SH-SY5Y (cell line): ENCODE measurements around the gene LIMK2.

Source experiments
- GATA2 ChIP-seq: IDR thresholded peaks from 2 replicates; pipeline ENCODE4 v1.6.1; 2011; ENCODE audit warnings: mild to moderate bottlenecking, low read depth, low read length
- GATA3 ChIP-seq: IDR thresholded peaks from 2 replicates; pipeline ENCODE4 v1.6.1; 2011; ENCODE audit warnings: low read depth, mild to moderate bottlenecking, low read length, moderate library complexity

GRCh38 chr22:31302006-31302405, 89.9 kb downstream of the LIMK2 start:
- TF ChIP-seq GATA3 (no peak), GATA2 (no peak)
